GM12878 (cell line): Measurements from ENCODE around the gene ACTR5. TPM values are rescaled to one million over a fixed set of nuclear protein-coding genes. Genes with fewer than 3 reads are reported as not detected.

Source experiments
- ATAC-seq: fragments of 200-7000 bp; cut with Tn5 transposase; 3 replicates; pipeline ENCODE4 v1.9.1; 2020; ENCODE audit warnings: mild to moderate bottlenecking, moderate library complexity
- BruUV-seq: library from RNA; stranded (reverse); fragments of 400-500 nt; replicated peaks from 2 replicates; lab custom pipeline; 2021; lab: Mats Ljungman, UMichigan
- CTCF ChIA-PET: fragments of 300-600 bp; sonication (Branson Sonifier 250); formaldehyde crosslinking; extraction: SDS; loops from one replicate; lab custom pipeline; 2021; ENCODE audit warnings: inconsistent platforms; lab: Yijun Ruan, JAX
- POLR2A ChIA-PET: fragments of 350-600 bp; formaldehyde crosslinking; extraction: SDS; loops from one replicate; lab custom pipeline; 2021; ENCODE audit warnings: inconsistent platforms; lab: Charles Lee
- RAD21 ChIA-PET: fragments of 300-600 bp; sonication (Branson Sonifier 250); formaldehyde crosslinking; loops from one replicate; lab custom pipeline; 2023; ENCODE audit warnings: antibody characterized with exemption; ENCODE audit not compliant: unreplicated experiment; lab: Charles Lee
- SMC1A ChIA-PET: fragments of 300-600 bp; sonication (Branson Sonifier 250); formaldehyde crosslinking; loops from one replicate; lab custom pipeline; 2023; ENCODE audit not compliant: unreplicated experiment, uncharacterized antibody; lab: Charles Lee
- DNase-seq: peaks from one replicate; pipeline ENCODE4 v3.0.0-alpha.2; 2011; ENCODE audit warnings: low read depth, low spot score
- FAIRE-seq: peaks from 3 replicates; lab custom pipeline; 2011; peaks lifted over from hg19 to GRCh38; lab: Jason Lieb, UNC
- H2AFZ ChIP-seq: 2 replicates; pipeline ENCODE4 v1.6.0; 2011; ENCODE audit warnings: low read depth, low read length, control low read depth; ENCODE audit not compliant: control insufficient read depth
- H3K27ac ChIP-seq: 2 replicates; pipeline ENCODE4 v1.5.1; 2011; ENCODE audit warnings: control low read depth; ENCODE audit not compliant: control insufficient read depth, insufficient read depth
- H3K27me3 ChIP-seq, 2 experiments: replicated peaks in 1 of 2; 2 replicates each; pipeline versions ENCODE4 v1.6.0 to v1.6.1; 2011; ENCODE audit warnings: low read length in 1 of 2; ENCODE audit not compliant: control insufficient read depth in 2 of 2, insufficient read depth in 2 of 2
- H3K36me3 ChIP-seq, 2 experiments: 2 replicates each; pipeline ENCODE4 v1.5.1; 2011; ENCODE audit warnings: low read length in 1 of 2; ENCODE audit not compliant: control insufficient read depth in 2 of 2, insufficient read depth in 2 of 2
- H3K4me1 ChIP-seq: 2 replicates; pipeline ENCODE4 v1.6.1; 2011; ENCODE audit warnings: mild to moderate bottlenecking, low read length, moderate library complexity, mixed read lengths; ENCODE audit not compliant: control insufficient read depth, insufficient read depth
- H3K4me2 ChIP-seq: 2 replicates; pipeline ENCODE4 v1.6.0; 2011; ENCODE audit warnings: control low read depth; ENCODE audit not compliant: control insufficient read depth, insufficient read depth
- H3K4me3 ChIP-seq: fragments of 200-600 bp; sonication (generic); 2 replicates; pipeline ENCODE4 v1.5.1; 2016
- H3K79me2 ChIP-seq: 2 replicates; pipeline ENCODE4 v1.6.0; 2011; ENCODE audit warnings: low read length; ENCODE audit not compliant: control insufficient read depth, insufficient read depth
- H3K9ac ChIP-seq: 2 replicates; pipeline ENCODE4 v1.8.0; 2011; ENCODE audit warnings: low read length, control low read depth, mixed read lengths; ENCODE audit not compliant: control insufficient read depth, insufficient read depth
- H3K9me3 ChIP-seq: replicated peaks from 3 replicates; pipeline ENCODE4 v1.5.1; 2011; ENCODE audit warnings: mild to moderate bottlenecking, low read length; ENCODE audit not compliant: control insufficient read depth, insufficient read depth
- H4K20me1 ChIP-seq: 2 replicates; pipeline ENCODE4 v1.6.0; 2011; ENCODE audit not compliant: control insufficient read depth, insufficient read depth
- ATF7 ChIP-seq: fragments of 450-650 bp; IDR thresholded peaks from 2 replicates; pipeline ENCODE4 v1.6.1; 2016; ENCODE audit warnings: low read depth, mild to moderate bottlenecking
- BMI1 ChIP-seq: fragments of 450-650 bp; IDR thresholded peaks from 2 replicates; pipeline ENCODE4 v1.6.1; 2016; ENCODE audit warnings: mild to moderate bottlenecking, moderate library complexity, borderline replicate concordance
- CUX1 ChIP-seq: IDR thresholded peaks from 2 replicates; pipeline ENCODE4 v1.6.1; 2012; ENCODE audit warnings: improper control_type of control experiment, low read depth, low read length; ENCODE audit not compliant: insufficient replicate concordance
- ELK1 ChIP-seq: IDR thresholded peaks from 2 replicates; pipeline ENCODE4 v1.6.1; 2012; ENCODE audit warnings: low read depth, low read length, improper control_type of control experiment
- FOXM1 ChIP-seq: IDR thresholded peaks from 2 replicates; pipeline ENCODE4 v1.6.1; 2012; ENCODE audit warnings: low read depth, mild to moderate bottlenecking, inconsistent platforms, low read length, moderate library complexity
- HDAC2 ChIP-seq: fragments of 200-600 bp; sonication (generic); IDR thresholded peaks from 2 replicates; pipeline ENCODE4 v1.6.1; 2017
- KDM1A ChIP-seq: fragments of 200-600 bp; sonication (generic); IDR thresholded peaks from 2 replicates; pipeline ENCODE4 v1.6.1; 2016; ENCODE audit warnings: borderline replicate concordance
- POLR2AphosphoS2 ChIP-seq: IDR thresholded peaks from 2 replicates; pipeline ENCODE4 v1.6.1; 2011; ENCODE audit warnings: low read depth, mild to moderate bottlenecking, low read length, improper control_type of control experiment, moderate library complexity
- RUNX3 ChIP-seq: IDR thresholded peaks from 2 replicates; pipeline ENCODE4 v1.6.1; 2012; ENCODE audit warnings: low read length, inconsistent platforms
- SIN3A ChIP-seq: IDR thresholded peaks from 2 replicates; pipeline ENCODE4 v1.6.1; 2012; ENCODE audit warnings: low read depth, low read length, improper control_type of control experiment
- SIX5 ChIP-seq: IDR thresholded peaks from 2 replicates; pipeline ENCODE4 v1.6.1; 2011; ENCODE audit warnings: mild to moderate bottlenecking, low read depth, low read length, moderate library complexity; ENCODE audit not compliant: severe bottlenecking
- SREBF1 ChIP-seq: IDR thresholded peaks from 2 replicates; pipeline ENCODE4 v1.6.1; 2012; ENCODE audit warnings: mild to moderate bottlenecking, low read length
- STAT1 ChIP-seq: fragments of 450-650 bp; conservative IDR thresholded peaks from 2 replicates; pipeline ENCODE4 v1.6.1; 2014; ENCODE audit warnings: antibody characterized with exemption, mild to moderate bottlenecking
- TAF1 ChIP-seq: IDR thresholded peaks from 2 replicates; pipeline ENCODE4 v1.6.1; 2011; ENCODE audit warnings: mild to moderate bottlenecking, low read depth, low read length, borderline replicate concordance
- ZNF217 ChIP-seq: fragments of 450-650 bp; IDR thresholded peaks from 2 replicates; pipeline ENCODE4 v1.6.1; 2017; ENCODE audit warnings: antibody characterized with exemption, mild to moderate bottlenecking
- WGBS: methylation state at CpG from one replicate; pipeline ENCODE4 v1.1.6; 2016; ENCODE audit warnings: low lambda C conversion rate; ENCODE audit not compliant: insufficient replicate concordance, insufficient coverage; ENCODE audit errors: missing lambda C conversion rate; 5-methylcytosine and 5-hydroxymethylcytosine counted together
- in situ Hi-C: fragments of 300-500 bp; cut with MboI; formaldehyde crosslinking; loops from 9 replicates; pipeline ENCODE4 v1.14.3; 2018; ENCODE audit warnings: mixed read lengths
- intact Hi-C: fragments of 100-400 bp; cut with micrococcal nuclease; formaldehyde crosslinking; loops from one replicate; pipeline ENCODE4 v1.14.2; 2022; ENCODE audit not compliant: unreplicated experiment
- polyA plus RNA-seq, 11 experiments: library from polyadenylated mRNA; depleted of rRNA in 4 of 11; unstranded in 6 of 11; stranded (reverse) in 5 of 11; fragments of >200 nt; fragmentation: Nextera tagmentation in 4 of 11; fragmentation: Illumina TruSeq in 1 of 11; extraction: Ambion mirVana in 4 of 11; extraction: Trizol in 1 of 11; gene quantifications; 1 replicate in 1 of 11; 2 replicates in 10 of 11; pipeline versions ENCODE4 v1.2.1 to v1.2.3, GENCODE V29; 2011 to 2016; ENCODE audit warnings: inconsistent platforms in 2 of 11, missing spikeins in 2 of 11, low read depth in 1 of 11
- total RNA-seq, 4 experiments: library from RNA; depleted of rRNA in 3 of 4; stranded (reverse); fragments of >200 nt in 3 of 4; fragmentation: Illumina TruSeq in 1 of 4; extraction: Trizol in 1 of 4; gene quantifications; 2 replicates each; pipeline versions ENCODE4 v1.2.1 to v1.2.3, GENCODE V29; 2013 to 2021
- TF ChIP-seq, protein P1 (sequence below): IDR thresholded peaks from 2 replicates; pipeline ENCODE4 v1.6.1; 2011; ENCODE audit warnings: low read depth, mild to moderate bottlenecking, low read length, moderate library complexity, borderline replicate concordance; ENCODE audit errors: extremely low read depth

ACTR5 gene
- total and polyA plus RNA-seq, 10 of the 15 experiments (the other 5 are each of a cell fraction or from before 2014, with no cell fraction given): 0.52 to 14.7 (median 8.8) TPM

GRCh38 chr20:38804682-38805501, 56.6 kb downstream of the ACTR5 start:
- ChIA-PET RAD21 (interaction anchor here (0.7 to 7.6 kb wide), 14 partner anchors 30 to 193 kb away, joined by 3 to 167 read pairs (median 5); partner anchors contain the start of genes ACTR5, DHX35 and FAM83D), CTCF (interaction anchor here (0.7 to 6.8 kb wide), 15 partner anchors 13 to 90 kb away, joined by 3 to 91 read pairs (median 4); partner anchors contain the start of gene ACTR5), SMC1A (interaction anchor here (0.6 to 11.1 kb wide), 13 partner anchors 11 to 1488 kb away, joined by 3 to 187 read pairs (median 15); partner anchors contain the start of gene ACTR5), POLR2A (interaction anchor here (0.9 to 6.4 kb wide), 14 partner anchors 11 to 157 kb away, joined by 3 to 76 read pairs (median 6); partner anchors contain the start of genes ACTR5 and DHX35)
- Histone ChIP-seq H3K9me3 (no peaks in the 10 kb centered on the region), H3K27ac (peak overlapping the region; percentile 84), H3K4me1 (peaks cover 24% of the 10 kb centered on the region), H3K79me2 (peaks cover 48% of the 10 kb centered on the region), H4K20me1 (no peaks in the 10 kb centered on the region), H3K36me3 (no peaks in the 10 kb centered on the region; a peak in 2 of 4 replicates), H2AFZ (peak overlapping the region; percentile 49), H3K27me3 (no peaks in the 10 kb centered on the region), H3K4me3 (peak overlapping the region; percentile 87), H3K9ac (peak overlapping the region; percentile 65), H3K4me2 (peak overlapping the region; percentile 90)
- BruUV-seq: TSS peak; percentile 86
- FAIRE-seq (peak; percentile 57), ATAC-seq (peak; percentile 64), DNase-seq (peak; percentile 65)
- WGBS: 4% methylated on average over 14 of the region's 18 CpGs
- in situ Hi-C loops (loop anchor here (5.0 kb wide), 1 partner anchor 67 kb away; no protein-coding TSS in a partner anchor), intact Hi-C loops (loop anchor here (1.0 to 2.0 kb wide), 2 partner anchors 38 to 87 kb away; no protein-coding TSS in a partner anchor)
- 0 out of 2 replicates have a peak, but pooled peaks have one; percentile 46 for TF ChIP-seq ELK1
- TF ChIP-seq BMI1: no peak; the same call in 1 of the 2 replicates
- no peak for TF ChIP-seq HDAC2
- peak; percentile 96 for TF ChIP-seq RUNX3
- TF ChIP-seq, protein P1, sequence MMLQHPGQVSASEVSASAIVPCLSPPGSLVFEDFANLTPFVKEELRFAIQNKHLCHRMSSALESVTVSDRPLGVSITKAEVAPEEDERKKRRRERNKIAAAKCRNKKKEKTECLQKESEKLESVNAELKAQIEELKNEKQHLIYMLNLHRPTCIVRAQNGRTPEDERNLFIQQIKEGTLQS: no peak
- TF ChIP-seq CUX1: no peak
- TF ChIP-seq TAF1: peak; percentile 50; the same call in 1 of the 2 replicates
- TF ChIP-seq POLR2AphosphoS2: no peak
- peak; percentile 58 for TF ChIP-seq ATF7
- TF ChIP-seq SREBF1: no peak
- no peak for TF ChIP-seq SIN3A
- no peak for TF ChIP-seq STAT1
- peak; percentile 55; the same call in 1 of the 2 replicates for TF ChIP-seq ZNF217
- TF ChIP-seq FOXM1: no peak
- TF ChIP-seq KDM1A: no peak
- no peak for TF ChIP-seq SIX5
